H1 (cell line): ENCODE results near the gene FGD5. TPM values are rescaled to one million over a fixed set of nuclear protein-coding genes. Genes with fewer than 3 reads are reported as not detected.

Source experiments
- CTCF ChIA-PET: fragments of 300-600 bp; sonication (Branson Sonifier 250); formaldehyde crosslinking; loops from one replicate; lab custom pipeline; 2021; ENCODE audit not compliant: partially characterized antibody; lab: Charles Lee
- POLR2A ChIA-PET: fragments of 300-600 bp; sonication (Branson Sonifier 250); formaldehyde crosslinking; loops from one replicate; lab custom pipeline; 2021; ENCODE audit warnings: inconsistent platforms; ENCODE audit not compliant: partially characterized antibody; lab: Charles Lee
- DNase-seq, 2 experiments: peaks; one replicate each; pipeline versions ENCODE4 v3.0.0 to v3.0.0-alpha.2; 2010 to 2022; ENCODE audit warnings: low spot score in 2 of 2, low read depth in 1 of 2, mixed read lengths in 1 of 2
- FAIRE-seq: peaks from 2 replicates; lab custom pipeline; 2011; peaks lifted over from hg19 to GRCh38; lab: Jason Lieb, UNC
- H2AFZ ChIP-seq: 2 replicates; pipeline ENCODE4 v1.8.1; 2012; ENCODE audit warnings: low read length, inconsistent platforms
- H2AK5ac ChIP-seq: 2 replicates; pipeline ENCODE4 v1.6.1; 2013; ENCODE audit warnings: low read depth, low read length
- H2BK120ac ChIP-seq: replicated peaks from 2 replicates; pipeline ENCODE3; 2013; ENCODE audit warnings: low read depth, low read length, inconsistent platforms
- H2BK12ac ChIP-seq: 2 replicates; pipeline ENCODE4 v1.6.1; 2013; ENCODE audit warnings: low read depth, low read length
- H2BK15ac ChIP-seq: 2 replicates; pipeline ENCODE4 v1.6.1; 2013; ENCODE audit warnings: low read length
- H2BK20ac ChIP-seq: 2 replicates; pipeline ENCODE4 v1.6.1; 2013; ENCODE audit warnings: low read length
- H2BK5ac ChIP-seq: 2 replicates; pipeline ENCODE4 v1.6.1; 2013; ENCODE audit warnings: low read depth, low read length
- H3K14ac ChIP-seq: 2 replicates; pipeline ENCODE4 v1.6.1; 2013; ENCODE audit warnings: inconsistent platforms; ENCODE audit not compliant: insufficient read length
- H3K18ac ChIP-seq: 2 replicates; pipeline ENCODE4 v1.6.1; 2013; ENCODE audit warnings: low read length; ENCODE audit errors: extremely low read depth
- H3K23ac ChIP-seq: 2 replicates; pipeline ENCODE4 v1.6.1; 2013; ENCODE audit warnings: inconsistent platforms; ENCODE audit not compliant: insufficient read length
- H3K23me2 ChIP-seq: 2 replicates; pipeline ENCODE4 v1.6.1; 2013; ENCODE audit warnings: low read depth, low read length
- H3K27ac ChIP-seq: 2 replicates; pipeline ENCODE4 v1.6.1; 2011; ENCODE audit warnings: low read depth, low read length, inconsistent platforms
- H3K27me3 ChIP-seq, 4 experiments: replicated peaks in 1 of 4; 1 replicate in 1 of 4; 2 replicates in 3 of 4; pipeline versions ENCODE4 v1.6.1 to v1.8.1; 2011 to 2013; ENCODE audit warnings: low read length in 3 of 4, mild to moderate bottlenecking in 3 of 4, inconsistent platforms in 2 of 4, mixed read lengths in 2 of 4, moderate library complexity in 1 of 4; ENCODE audit not compliant: control insufficient read depth in 3 of 4, insufficient read depth in 3 of 4; ENCODE audit errors: extremely low read depth in 1 of 4
- H3K36me3 ChIP-seq, 4 experiments: 2 replicates each; pipeline versions ENCODE4 v1.6.1 to v1.8.1; 2011 to 2013; ENCODE audit warnings: mild to moderate bottlenecking in 4 of 4, low read length in 3 of 4, moderate library complexity in 2 of 4, control low read depth in 1 of 4, inconsistent platforms in 1 of 4; ENCODE audit not compliant: insufficient read depth in 4 of 4, control insufficient read depth in 2 of 4
- H3K4ac ChIP-seq: replicated peaks from 2 replicates; pipeline ENCODE3; 2013; ENCODE audit warnings: low read length, low read depth, mixed read lengths, inconsistent platforms; ENCODE audit not compliant: insufficient read length
- H3K4me1 ChIP-seq, 4 experiments: replicated peaks in 1 of 4; 1 replicate in 1 of 4; 2 replicates in 3 of 4; pipeline versions ENCODE4 v1.6.1 to v1.8.1; 2011 to 2013; ENCODE audit warnings: low read length in 3 of 4, inconsistent platforms in 2 of 4, mixed read lengths in 1 of 4; ENCODE audit not compliant: insufficient read depth in 4 of 4, control insufficient read depth in 3 of 4
- H3K4me2 ChIP-seq, 2 experiments: 2 replicates each; pipeline versions ENCODE4 v1.6.1 to v1.8.1; 2011 to 2013; ENCODE audit warnings: low read depth in 2 of 2, low read length in 2 of 2, control low read depth in 1 of 2, inconsistent platforms in 1 of 2, mild to moderate bottlenecking in 1 of 2; ENCODE audit not compliant: insufficient read depth in 1 of 2
- H3K4me3 ChIP-seq, 4 experiments: fragments of 200-600, 300-600 bp in 1 of 4; sonication (generic), shearing (Covaris generic), sonication (Bioruptor Twin) in 1 of 4; 2 replicates each; pipeline versions ENCODE4 v1.5.1 to v1.8.1; 2011 to 2016; ENCODE audit warnings: low read length in 4 of 4, low read depth in 3 of 4, control low read depth in 2 of 4, inconsistent platforms in 2 of 4, mild to moderate bottlenecking in 2 of 4, mixed read lengths in 1 of 4, moderate library complexity in 1 of 4; ENCODE audit not compliant: insufficient read depth in 2 of 4; ENCODE audit errors: extremely low read depth in 1 of 4
- H3K56ac ChIP-seq: replicated peaks from 2 replicates; pipeline ENCODE3; 2013; ENCODE audit warnings: low read depth, mild to moderate bottlenecking, mixed read lengths, low read length, inconsistent platforms; ENCODE audit not compliant: insufficient read length
- H3K79me1 ChIP-seq: 2 replicates; pipeline ENCODE4 v1.6.1; 2013; ENCODE audit warnings: low read depth, low read length, control low read depth
- H3K79me2 ChIP-seq, 2 experiments: 2 replicates each; pipeline versions ENCODE4 v1.6.1 to v1.8.1; 2012 to 2013; ENCODE audit warnings: low read length in 2 of 2, mild to moderate bottlenecking in 2 of 2, inconsistent platforms in 1 of 2; ENCODE audit not compliant: insufficient read depth in 2 of 2, control insufficient read depth in 1 of 2
- H3K9ac ChIP-seq, 4 experiments: replicated peaks in 1 of 4; 1 replicate in 1 of 4; 2 replicates in 3 of 4; pipeline versions ENCODE4 v1.6.1 to v1.8.1; 2011 to 2013; ENCODE audit warnings: low read depth in 3 of 4, low read length in 3 of 4, control low read depth in 2 of 4, mild to moderate bottlenecking in 2 of 4, moderate library complexity in 2 of 4, inconsistent platforms in 1 of 4; ENCODE audit errors: extremely low read depth in 1 of 4
- H3K9me3 ChIP-seq, 2 experiments: 2 replicates each; pipeline versions ENCODE4 v1.6.1 to v1.8.1; 2012 to 2013; ENCODE audit warnings: mild to moderate bottlenecking in 2 of 2, moderate library complexity in 2 of 2, control low read depth in 1 of 2, inconsistent platforms in 1 of 2, low read depth in 1 of 2, low read length in 1 of 2, mixed read lengths in 1 of 2; ENCODE audit not compliant: insufficient read depth in 2 of 2
- H4K20me1 ChIP-seq, 2 experiments: replicated peaks in 1 of 2; 2 replicates each; pipeline versions ENCODE3 to v1.8.1; 2011 to 2013; ENCODE audit warnings: inconsistent platforms in 2 of 2, low read length in 2 of 2, mild to moderate bottlenecking in 1 of 2; ENCODE audit not compliant: insufficient read depth in 2 of 2, control insufficient read depth in 1 of 2
- H4K5ac ChIP-seq: 2 replicates; pipeline ENCODE4 v1.6.1; 2013; ENCODE audit warnings: low read length, low read depth, mixed read lengths, inconsistent platforms; ENCODE audit not compliant: insufficient read length
- H4K8ac ChIP-seq: 2 replicates; pipeline ENCODE4 v1.8.0; 2013; ENCODE audit warnings: mild to moderate bottlenecking, moderate library complexity, low read length, inconsistent platforms; ENCODE audit not compliant: insufficient read depth; ENCODE audit errors: extremely low read depth
- H4K91ac ChIP-seq: replicated peaks from 2 replicates; pipeline ENCODE3; 2013; ENCODE audit warnings: low read length, mixed read lengths, inconsistent platforms; ENCODE audit not compliant: insufficient read length
- ATF2 ChIP-seq: IDR thresholded peaks from 2 replicates; pipeline ENCODE4 v1.6.1; 2012; ENCODE audit warnings: low read length, inconsistent platforms
- BRCA1 ChIP-seq: IDR thresholded peaks from 2 replicates; pipeline ENCODE4 v1.6.1; 2012; ENCODE audit warnings: low read depth, low read length, improper control_type of control experiment
- CBX8 ChIP-seq: fragments of 300-800, 300-1000 bp; sonication (generic); IDR thresholded peaks from 2 replicates; pipeline ENCODE4 v1.7.1; 2016; ENCODE audit warnings: low read depth, low read length, borderline replicate concordance
- CREB1 ChIP-seq: IDR thresholded peaks from 2 replicates; pipeline ENCODE4 v1.6.1; 2012; ENCODE audit warnings: inconsistent platforms
- E2F6 ChIP-seq: IDR thresholded peaks from 2 replicates; pipeline ENCODE4 v1.6.1; 2012; ENCODE audit warnings: inconsistent platforms
- EP300 ChIP-seq, 2 experiments: IDR thresholded peaks; 1 replicate in 1 of 2; 2 replicates in 1 of 2; pipeline ENCODE4 v1.6.1; 2011 to 2012; ENCODE audit warnings: low read depth in 2 of 2, low read length in 2 of 2, mild to moderate bottlenecking in 2 of 2, borderline replicate concordance in 1 of 2, inconsistent platforms in 1 of 2, moderate library complexity in 1 of 2
- GTF2F1 ChIP-seq: IDR thresholded peaks from 2 replicates; pipeline ENCODE4 v1.6.1; 2012; ENCODE audit warnings: low read depth, low read length, improper control_type of control experiment, borderline replicate concordance
- HDAC6 ChIP-seq: IDR thresholded peaks from one replicate; pipeline ENCODE4 v1.7.1; 2012; ENCODE audit warnings: low read depth, mild to moderate bottlenecking, inconsistent platforms, low read length, moderate library complexity
- MAX ChIP-seq: IDR thresholded peaks from 2 replicates; pipeline ENCODE4 v1.6.1; 2012; ENCODE audit warnings: inconsistent platforms
- SIX5 ChIP-seq: IDR thresholded peaks from 2 replicates; pipeline ENCODE4 v1.6.1; 2011; ENCODE audit warnings: mild to moderate bottlenecking, low read depth, low read length
- SRF ChIP-seq: IDR thresholded peaks from 2 replicates; pipeline ENCODE4 v1.6.1; 2011; ENCODE audit warnings: mild to moderate bottlenecking, low read depth, low read length, moderate library complexity
- WGBS, 2 experiments: shearing (Covaris generic) in 1 of 2; methylation state at CpG; one replicate each; pipeline versions ENCODE4 v1.1.6 to v1.1.7; 2013 to 2015; ENCODE audit warnings: low lambda C conversion rate in 2 of 2, mixed read lengths in 2 of 2, inconsistent platforms in 1 of 2, low coverage in 1 of 2, missing lambda C conversion rate in 1 of 2; ENCODE audit not compliant: insufficient replicate concordance in 2 of 2, insufficient coverage in 1 of 2, insufficient read length in 1 of 2; ENCODE audit errors: extremely low coverage in 1 of 2, missing lambda C conversion rate in 1 of 2; 5-methylcytosine and 5-hydroxymethylcytosine counted together
- polyA plus RNA-seq, 7 experiments: library from polyadenylated mRNA; depleted of rRNA in 3 of 7; stranded (reverse) in 5 of 7; unstranded in 2 of 7; fragments of >200 nt in 5 of 7; fragments of 200-250 nt in 2 of 7; gene quantifications; 1 replicate in 5 of 7; 2 replicates in 1 of 7; 4 replicates in 1 of 7; pipeline versions ENCODE4 v1.2.1 to v1.2.3, GENCODE V29; 2011 to 2013; ENCODE audit warnings: missing spikeins in 2 of 7, mixed read lengths in 2 of 7
- total RNA-seq: library from RNA; stranded (reverse); fragmentation: NEBNext Ultra II Directional; extraction: Animal tissue kit (Norgen Biotek cat#: 25700); gene quantifications from 2 replicates; pipeline ENCODE4 v1.2.1, GENCODE V29; 2021

FGD5 gene
- total and polyA plus RNA-seq, 2 of the 8 experiments (the other 6 are each of a cell fraction or from before 2014, with no cell fraction given) = 4.7 to 14.3 TPM

- peaks cover 0 to 95% of the 10 kb centered on the region in 2 experiments for H3K79me2 ChIP-seq
- ChIA-PET POLR2A (interaction anchor here (0.9 to 1.3 kb wide), 2 partner anchors 9 to 23 kb away, joined by 3 to 7 read pairs; no protein-coding TSS in a partner anchor), CTCF (interaction anchor here (0.7 kb wide), 1 partner anchor 35 kb away, joined by 3 read pairs; no protein-coding TSS in a partner anchor)
- no peaks in the 10 kb centered on the region for H3K9me3 ChIP-seq
- DNase-seq (no peak), FAIRE-seq (no peak)
- no peak overlapping the region for H2BK5ac ChIP-seq
- H3K18ac ChIP-seq = no peak overlapping the region
- no peaks in the 10 kb centered on the region; a peak in 2 of 7 replicates for H3K4me1 ChIP-seq
- no peak overlapping the region for H3K14ac ChIP-seq
- H3K79me1 ChIP-seq = no peaks in the 10 kb centered on the region; the same call in 1 of the 2 replicates
- H2BK20ac ChIP-seq = no peak overlapping the region
- no peak overlapping the region for H3K4me3 ChIP-seq
- H3K27me3 ChIP-seq = no peaks in the 10 kb centered on the region
- no peak overlapping the region for H2BK120ac ChIP-seq
- WGBS, 2 experiments = 100% methylated on average over 1 of the region's 1 CpG; no CpG with 5 or more reads in 1 of the 2 experiments
- no peak overlapping the region for H2AK5ac ChIP-seq
- no peak overlapping the region for H3K4me2 ChIP-seq
- H3K27ac ChIP-seq = no peak overlapping the region
- no peak overlapping the region for H3K4ac ChIP-seq
- no peak overlapping the region for H3K23ac ChIP-seq
- peaks cover 0 to 6% (median 3%) of the 10 kb centered on the region in 4 experiments; a peak in 3 of 8 replicates for H3K36me3 ChIP-seq
- no peak overlapping the region for H3K9ac ChIP-seq
- H2BK12ac ChIP-seq = no peak overlapping the region
- no peak overlapping the region for H4K8ac ChIP-seq
- H4K91ac ChIP-seq = no peak overlapping the region
- H3K23me2 ChIP-seq = no peaks in the 10 kb centered on the region
- H3K56ac ChIP-seq = no peak overlapping the region
- H2BK15ac ChIP-seq = no peak overlapping the region
- no peak overlapping the region for H2AFZ ChIP-seq
- H4K5ac ChIP-seq = no peak overlapping the region
- H4K20me1 ChIP-seq = peaks cover 7 to 10% of the 10 kb centered on the region in 2 experiments
- TF ChIP-seq SRF (no peak), CREB1 (no peak), ATF2 (no peak), HDAC6 (no peak), E2F6 (no peak), CBX8 (no peak), EP300 (IDR thresholded peaks at IDR 0.05; ENCODE audit: borderline replicate concordance in 1 of 2, low read depth in 2 of 2, low read length in 2 of 2) (no peak), GTF2F1 (no peak), MAX (no peak), BRCA1 (no peak), SIX5 (no peak)
Measured at GRCh38 chr3:14957925-14958324, 139.2 kb downstream of the FGD5 start.
